CD4-positive, alpha-beta T cell treated with Interleukin-2 at 100 ng/mL for 4 hours (primary cell): ENCODE data around the gene HNF4A.
A peak's percentile ranks its signal among the peaks of the same experiment; 100 is the strongest.

Source experiments
- DNase-seq: peaks from one replicate; pipeline ENCODE4 v3.0.0-alpha.2; 2020; ENCODE audit warnings: low spot score

The HNF4A gene

GRCh38 chr20:44445742-44446710, 90.5 kb downstream of the HNF4A start:
- DNase-seq = no peak

- no peak for DNase-seq
Measured at GRCh38 chr20:44447827-44448419, 92.4 kb downstream of the HNF4A start.

- no peak for DNase-seq
Measured at GRCh38 chr20:44448753-44449546, 93.5 kb downstream of the HNF4A start.

- no peak for DNase-seq
Measured at GRCh38 chr20:44449864-44450263, 94.4 kb downstream of the HNF4A start.

- no peak for DNase-seq
Measured at GRCh38 chr20:44450281-44450889, 94.9 kb downstream of the HNF4A start.

GRCh38 chr20:44450903-44451450, 95.5 kb downstream of the HNF4A start:
- DNase-seq = no peak

- no peak for DNase-seq
Measured at GRCh38 chr20:44454306-44454963, 98.9 kb downstream of the HNF4A start.

- DNase-seq = no peak
Measured at GRCh38 chr20:44455126-44455525, 99.6 kb downstream of the HNF4A start.

- DNase-seq = no peak
Measured at GRCh38 chr20:44456611-44457010, 101.1 kb downstream of the HNF4A start.

- DNase-seq = no peak
Measured at GRCh38 chr20:44457016-44457415, 101.5 kb downstream of the HNF4A start.

- no peak for DNase-seq
Measured at GRCh38 chr20:44459271-44459670, 103.8 kb downstream of the HNF4A start.

GRCh38 chr20:44460795-44461141, 105.3 kb downstream of the HNF4A start:
- peak; percentile 16 for DNase-seq

- DNase-seq = no peak
Measured at GRCh38 chr20:44461142-44461802, 105.8 kb downstream of the HNF4A start.

- DNase-seq = no peak
Measured at GRCh38 chr20:44461803-44462174, 106.3 kb downstream of the HNF4A start.

- no peak for DNase-seq
Measured at GRCh38 chr20:44463466-44463865, 108.0 kb downstream of the HNF4A start.

GRCh38 chr20:44464514-44464913, 109.0 kb downstream of the HNF4A start:
- no peak for DNase-seq

GRCh38 chr20:44465001-44465560, 109.6 kb downstream of the HNF4A start:
- DNase-seq = no peak

GRCh38 chr20:44467289-44467883, 111.9 kb downstream of the HNF4A start:
- DNase-seq = no peak

GRCh38 chr20:44468044-44468782, 112.7 kb downstream of the HNF4A start:
- no peak for DNase-seq
